Measurements from ENCODE around the gene SREBF2.

GRCh38 chr22:41821471-41822316 lies 11.2 kb upstream of the SREBF2 start:
- TF ChIP-seq POLR2A (IDR thresholded peaks at IDR 0.05; ENCODE audit: low read depth, low read length) (no peak), POLR2AphosphoS5 (IDR thresholded peaks at IDR 0.05; ENCODE audit: low read depth, low read length) (no peak)

All from GM12892 (cell line).